RPMI7951 (cell line): ENCODE measurements around the gene AXDND1. TPM values are rescaled to one million over a fixed set of nuclear protein-coding genes. Genes with fewer than 3 reads are reported as not detected.
A peak's percentile ranks its signal among the peaks of the same experiment; 100 is the strongest.

ENCODE experiments used
- DNase-seq: peaks from one replicate; pipeline ENCODE4 v3.0.0-alpha.2; 2012; ENCODE audit warnings: low read depth
- total RNA-seq: library from RNA; depleted of rRNA; stranded (reverse); fragments of >200 nt; shearing (Covaris generic); gene quantifications from 2 replicates; pipeline ENCODE4 v1.2.3, GENCODE V29; 2014; rRNA removed

Gene AXDND1
- not detected in 2 replicates for total RNA-seq

GRCh38 chr1:179365342-179366092, at the start of gene AXDND1:
Gene AXDND1 (plus strand): TSS chr1:179365971. CDS start chr1:179366510, 539 bp downstream.
- DNase-seq = peak; percentile 82

GRCh38 chr1:179318491-179318890, 47.3 kb upstream of the AXDND1 start:
- no peak for DNase-seq

- DNase-seq = no peak
Measured at GRCh38 chr1:179321533-179322216, 44.1 kb upstream of the AXDND1 start.

- DNase-seq = no peak
Measured at GRCh38 chr1:179322557-179322956, 43.2 kb upstream of the AXDND1 start.

GRCh38 chr1:179323436-179323835, 42.3 kb upstream of the AXDND1 start:
- no peak for DNase-seq

GRCh38 chr1:179325836-179326235, 39.9 kb upstream of the AXDND1 start:
- no peak for DNase-seq

GRCh38 chr1:179326746-179327145, 39.0 kb upstream of the AXDND1 start:
- no peak for DNase-seq

- DNase-seq = no peak
Measured at GRCh38 chr1:179327196-179327595, 38.6 kb upstream of the AXDND1 start.

- DNase-seq = no peak
Measured at GRCh38 chr1:179327679-179328078, 38.1 kb upstream of the AXDND1 start.

GRCh38 chr1:179329862-179330261, 35.9 kb upstream of the AXDND1 start:
- no peak for DNase-seq

- DNase-seq = no peak
Measured at GRCh38 chr1:179334440-179334839, 31.3 kb upstream of the AXDND1 start.

- no peak for DNase-seq
Measured at GRCh38 chr1:179337288-179337687, 28.5 kb upstream of the AXDND1 start.

GRCh38 chr1:179337942-179338560, 27.7 kb upstream of the AXDND1 start:
- no peak for DNase-seq

- DNase-seq = no peak
Measured at GRCh38 chr1:179340918-179341317, 24.9 kb upstream of the AXDND1 start.

- DNase-seq = no peak
Measured at GRCh38 chr1:179341943-179342547, 23.7 kb upstream of the AXDND1 start.

GRCh38 chr1:179342740-179343404, 22.9 kb upstream of the AXDND1 start:
- DNase-seq = no peak

GRCh38 chr1:179351281-179351680, 14.5 kb upstream of the AXDND1 start:
- DNase-seq = no peak

GRCh38 chr1:179352236-179352635, 13.5 kb upstream of the AXDND1 start:
- no peak for DNase-seq

- peak; percentile 14 for DNase-seq
Measured at GRCh38 chr1:179353546-179353945, 12.2 kb upstream of the AXDND1 start.

GRCh38 chr1:179361631-179362030, 4.1 kb upstream of the AXDND1 start:
- DNase-seq = peak; percentile 14

- peak; percentile 9 for DNase-seq
Measured at GRCh38 chr1:179366093-179366800, 476 bp downstream of the AXDND1 start.
